Smooth muscle cell of the brain vasculature (primary cell): ENCODE measurements around the gene TTC12.

Experiments
- DNase-seq: peaks from one replicate; pipeline ENCODE4 v3.0.0-alpha.2; 2012; ENCODE audit warnings: low read depth, low spot score

The TTC12 gene

DNA sequence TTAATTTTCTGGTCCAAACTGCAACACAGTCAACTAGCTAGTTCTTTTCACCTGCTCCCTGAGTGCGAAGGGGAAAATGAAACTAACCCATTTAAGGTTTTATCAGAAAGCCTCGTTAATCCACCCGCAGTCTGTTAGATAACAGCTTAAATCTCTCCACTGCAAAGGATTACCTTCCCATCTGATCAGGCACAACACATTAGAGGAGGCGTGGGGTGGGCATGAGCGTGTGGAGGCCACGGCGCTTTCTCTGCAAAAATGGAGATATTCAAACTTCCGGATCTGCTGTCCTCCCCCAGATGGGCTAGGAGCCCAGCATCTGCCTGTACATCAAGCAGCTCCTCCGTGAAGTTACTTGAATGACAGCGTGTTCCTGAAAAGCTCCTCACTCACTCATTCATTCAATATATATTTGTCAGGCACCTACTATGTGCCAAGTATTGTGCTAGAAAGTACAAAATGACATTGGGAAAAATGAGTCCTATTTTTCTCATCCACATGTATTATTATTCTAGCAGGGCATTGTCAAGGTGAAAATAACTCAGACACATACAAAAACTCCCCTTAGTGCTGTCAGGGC, 59.7 kb downstream of the TTC12 start:
- DNase-seq = no peak

GRCh38 chr11:113375402-113375801, 61.0 kb downstream of the TTC12 start:
- no peak for DNase-seq

DNA sequence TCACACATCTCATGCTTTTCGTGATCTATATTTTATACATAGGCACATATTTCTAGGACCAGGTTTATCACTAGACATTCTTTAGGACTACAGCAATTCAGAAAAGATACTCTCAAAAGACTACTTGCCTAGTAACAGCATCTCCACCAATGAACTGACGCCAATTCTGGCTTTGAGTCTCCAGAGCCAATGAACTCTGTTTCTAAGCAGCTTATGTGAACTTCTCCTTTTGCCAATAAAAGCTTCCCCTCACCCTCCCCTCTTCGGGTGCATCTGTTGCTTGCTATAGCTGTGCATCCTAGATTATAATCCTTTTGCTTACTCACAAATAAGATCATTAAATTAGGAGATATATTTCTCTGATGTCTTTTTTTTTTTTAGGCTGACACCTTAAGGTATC, 61.8 kb downstream of the TTC12 start:
- no peak for DNase-seq

DNA sequence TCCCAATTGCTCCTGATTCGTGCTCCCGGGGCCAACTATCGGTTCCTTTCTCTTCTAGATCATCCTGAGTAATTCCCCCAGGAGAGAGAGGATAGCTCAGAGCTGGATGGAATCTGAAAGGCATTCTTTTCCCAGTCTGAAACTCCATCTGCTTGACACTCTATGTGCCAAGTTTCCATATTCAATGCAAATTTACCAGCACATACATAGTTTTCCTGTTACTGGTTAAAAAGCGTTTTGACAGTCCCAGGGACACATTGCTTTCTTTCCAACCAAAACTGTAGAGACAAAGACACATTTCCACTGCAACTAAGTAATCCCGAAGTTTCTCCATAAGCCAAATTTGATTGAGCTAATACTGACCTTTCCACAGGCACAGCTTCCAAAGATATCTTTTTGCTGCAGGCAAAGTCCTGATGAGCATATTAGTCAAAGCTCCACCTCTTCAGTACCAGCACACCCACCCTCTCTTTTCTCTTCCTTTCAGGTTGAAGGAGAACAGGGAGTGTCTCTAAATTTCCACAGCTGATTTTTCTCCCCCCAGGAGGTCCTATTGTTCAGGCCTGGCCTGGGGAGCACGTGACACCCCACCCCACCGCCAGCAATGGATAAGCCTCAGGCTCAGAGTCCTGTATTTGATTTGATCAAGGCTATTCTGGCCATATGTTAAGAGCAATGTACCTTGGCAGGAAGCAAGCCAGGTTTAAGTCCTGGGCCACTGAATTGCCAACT, 63.5 kb downstream of the TTC12 start:
- no peak for DNase-seq

- DNase-seq = no peak
Observed at GRCh38 chr11:113378692-113379091, 64.3 kb downstream of the TTC12 start.

DNA sequence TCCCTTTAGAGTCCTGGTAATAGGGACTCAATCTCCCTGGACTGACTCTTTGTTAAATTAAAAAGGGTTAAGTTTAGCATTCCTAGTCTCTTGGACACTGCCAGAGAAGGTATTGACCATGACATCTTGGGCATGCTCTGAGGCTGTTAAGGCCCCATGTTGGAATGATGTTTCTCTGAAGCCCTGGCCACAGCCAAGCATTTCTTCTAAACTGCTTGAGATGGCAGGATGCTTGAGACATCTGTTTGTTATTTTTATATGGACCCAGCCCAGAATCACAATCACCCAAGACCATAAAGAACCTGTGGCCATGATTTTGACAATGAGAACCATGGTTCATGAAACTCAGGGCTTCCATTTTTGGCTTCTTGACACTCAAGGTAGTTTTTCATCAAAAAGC, 67.7 kb downstream of the TTC12 start:
- no peak for DNase-seq

DNA sequence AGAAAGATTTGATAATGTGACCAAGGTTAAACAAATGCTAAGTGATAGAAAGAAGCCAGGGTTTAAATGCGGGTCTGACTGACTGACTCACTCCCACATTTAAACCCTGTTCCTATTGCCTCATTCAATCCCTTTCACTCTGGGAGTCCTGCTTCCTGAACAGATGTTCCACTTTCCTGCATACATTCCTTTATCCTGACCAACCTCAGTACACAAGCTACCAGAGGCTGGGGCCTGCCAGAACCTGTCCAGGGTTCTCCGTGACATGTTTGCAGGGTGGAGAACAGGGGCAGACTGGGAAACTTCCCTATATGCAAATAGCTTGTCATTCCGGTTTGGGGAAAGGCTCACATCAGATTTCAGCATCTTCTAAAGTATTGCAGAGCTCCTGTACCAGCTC, 70.2 kb downstream of the TTC12 start:
- peak; percentile 13 for DNase-seq

GRCh38 chr11:113385749-113386148, 71.4 kb downstream of the TTC12 start:
- DNase-seq = no peak

DNA sequence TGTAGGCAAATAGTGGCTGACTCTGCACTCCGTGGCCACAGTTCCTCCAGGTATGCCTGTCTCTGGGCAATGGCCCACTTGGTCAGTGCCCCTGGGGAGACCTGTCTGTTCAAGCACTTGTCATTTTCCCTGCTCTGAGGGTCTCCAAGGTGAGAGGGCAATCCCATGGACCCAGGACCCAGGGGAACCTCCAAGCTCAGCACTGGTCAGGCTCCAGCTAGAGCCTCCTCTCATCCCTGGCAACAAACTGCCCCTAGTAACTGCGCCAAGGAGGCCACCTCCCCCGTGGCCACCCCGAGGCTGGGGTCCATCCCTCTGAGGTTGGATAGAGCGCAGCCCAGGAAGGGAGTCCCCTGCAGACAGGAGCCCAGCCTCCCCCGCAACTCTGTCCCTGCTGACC, 72.5 kb downstream of the TTC12 start:
- no peak for DNase-seq

- no peak for DNase-seq
Observed at GRCh38 chr11:113387605-113388211, 73.3 kb downstream of the TTC12 start, which contains the start of gene ANKK1. Gene ANKK1, plus strand, starts transcription at chr11:113387779. Its CDS starts 106 bp downstream, at chr11:113387885.

GRCh38 chr11:113389272-113389671, 74.9 kb downstream of the TTC12 start:
- no peak for DNase-seq

DNA sequence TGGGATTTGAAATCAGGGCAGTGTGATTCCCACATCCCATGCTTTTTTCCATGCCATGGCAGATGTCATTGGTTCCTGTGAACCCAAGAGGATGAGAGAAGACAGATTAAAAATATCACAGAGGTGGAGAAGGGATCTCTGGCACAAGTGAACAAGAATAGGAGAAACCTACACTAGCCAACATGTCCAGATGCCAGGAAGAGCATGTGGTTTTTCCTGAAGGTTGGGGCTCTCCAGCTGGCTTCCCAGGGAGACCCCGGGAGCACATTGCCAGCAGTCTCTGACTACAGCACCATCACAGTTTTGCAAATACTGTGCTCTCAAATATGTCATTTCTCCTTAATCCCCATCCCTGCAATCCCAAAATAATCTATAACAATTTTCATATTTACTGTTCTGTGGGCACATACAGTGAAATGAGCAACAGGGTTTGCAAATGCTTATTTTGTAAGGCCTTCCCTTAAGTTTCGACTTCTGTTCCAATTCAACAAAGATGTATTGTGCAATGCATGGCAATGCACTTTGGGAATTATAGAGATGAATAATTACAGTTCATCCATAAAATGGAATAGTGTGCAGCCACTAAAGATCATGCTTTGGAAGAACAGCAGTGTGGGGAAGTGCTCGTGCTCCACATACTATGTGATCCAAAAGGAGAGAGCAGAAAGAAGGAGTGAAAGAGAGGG, 78.0 kb downstream of the TTC12 start:
- no peak for DNase-seq

DNA sequence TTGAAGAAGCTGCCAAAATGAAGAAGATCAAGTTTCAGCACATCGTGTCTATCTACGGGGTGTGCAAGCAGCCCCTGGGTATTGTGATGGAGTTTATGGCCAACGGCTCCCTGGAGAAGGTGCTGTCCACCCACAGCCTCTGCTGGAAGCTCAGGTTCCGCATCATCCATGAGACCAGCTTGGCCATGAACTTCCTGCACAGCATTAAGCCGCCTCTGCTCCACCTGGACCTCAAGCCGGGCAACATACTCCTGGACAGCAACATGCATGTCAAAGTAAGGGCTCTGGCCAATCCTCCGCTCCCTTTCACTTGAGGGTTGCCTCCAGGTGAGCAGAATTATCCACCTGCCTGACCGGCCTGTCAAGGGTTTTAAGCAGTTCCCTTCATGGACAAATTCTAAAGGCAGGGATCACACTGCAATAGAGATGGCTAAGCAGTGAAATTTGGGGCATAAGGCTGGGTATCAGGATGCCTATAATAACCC, 79.2 kb downstream of the TTC12 start:
- DNase-seq = no peak

- no peak for DNase-seq
Observed at GRCh38 chr11:113394919-113395318, 80.5 kb downstream of the TTC12 start.

- no peak for DNase-seq
Observed at GRCh38 chr11:113395782-113396336, 81.5 kb downstream of the TTC12 start.

GRCh38 chr11:113396690-113397089, 82.3 kb downstream of the TTC12 start:
- no peak for DNase-seq

DNA sequence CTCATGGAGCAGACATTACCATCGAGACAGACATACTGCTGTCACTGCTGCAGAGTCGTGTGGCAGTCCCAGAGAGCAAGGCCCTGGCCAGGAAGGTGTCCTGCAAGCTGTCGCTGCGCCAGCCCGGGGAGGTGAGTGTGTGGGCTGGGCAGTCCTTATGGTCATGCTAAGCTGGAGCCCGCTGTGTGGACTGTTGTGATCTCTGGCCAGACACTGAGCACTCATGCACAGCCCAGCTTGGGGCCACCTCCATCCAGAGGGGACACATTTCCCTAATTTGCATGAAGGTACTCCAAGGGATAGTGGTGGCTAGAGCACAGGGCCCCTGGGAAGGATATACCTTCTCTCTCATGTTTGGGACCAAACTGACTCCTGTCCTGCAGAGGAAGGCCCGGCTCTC, 82.8 kb downstream of the TTC12 start:
- DNase-seq = no peak

DNA sequence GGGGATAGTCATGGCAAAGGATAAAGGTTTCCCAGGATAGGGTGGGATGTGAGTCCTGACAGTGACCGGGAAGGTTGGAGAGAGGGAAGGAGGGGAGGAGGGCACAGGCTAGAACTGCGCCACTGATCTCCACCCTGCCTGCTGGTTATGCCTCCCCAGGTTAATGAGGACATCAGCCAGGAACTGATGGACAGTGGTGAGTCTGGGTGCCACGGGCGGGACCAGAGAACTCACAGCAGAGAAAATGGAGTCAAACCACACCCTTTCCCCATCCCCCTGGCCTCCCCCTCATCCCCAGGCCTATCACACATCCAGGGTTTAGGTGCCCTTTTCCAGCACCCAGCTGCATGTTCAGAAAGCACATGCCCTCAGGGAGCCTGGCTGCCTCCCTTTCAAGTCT, 83.4 kb downstream of the TTC12 start:
- no peak for DNase-seq

DNA sequence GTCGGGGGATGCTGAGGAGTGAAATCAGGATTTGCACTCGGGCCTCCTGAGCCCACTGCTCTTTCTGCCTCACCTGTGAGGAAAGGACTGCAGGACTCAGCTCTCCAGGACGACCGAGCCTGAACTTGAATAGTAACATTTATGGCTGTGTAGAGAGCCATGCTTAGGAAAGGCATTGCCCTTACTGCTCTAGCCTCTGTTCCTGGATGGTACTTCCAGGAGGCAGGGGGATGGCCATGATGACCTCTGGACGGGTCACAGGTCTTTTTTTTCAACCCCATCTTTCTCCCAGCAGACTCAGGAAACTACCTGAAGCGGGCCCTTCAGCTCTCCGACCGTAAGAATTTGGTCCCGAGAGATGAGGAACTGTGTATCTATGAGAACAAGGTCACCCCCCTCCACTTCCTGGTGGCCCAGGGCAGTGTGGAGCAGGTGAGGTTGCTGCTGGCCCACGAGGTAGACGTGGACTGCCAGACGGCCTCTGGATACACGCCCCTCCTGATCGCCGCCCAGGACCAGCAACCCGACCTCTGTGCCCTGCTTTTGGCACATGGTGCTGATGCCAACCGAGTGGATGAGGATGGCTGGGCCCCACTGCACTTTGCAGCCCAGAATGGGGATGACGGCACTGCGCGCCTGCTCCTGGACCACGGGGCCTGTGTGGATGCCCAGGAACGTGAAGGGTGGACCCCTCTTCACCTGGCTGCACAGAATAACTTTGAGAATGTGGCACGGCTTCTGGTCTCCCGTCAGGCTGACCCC, 84.5 kb downstream of the TTC12 start:
- no peak for DNase-seq

GRCh38 chr11:113400631-113401230, 86.3 kb downstream of the TTC12 start:
- no peak for DNase-seq

DNA sequence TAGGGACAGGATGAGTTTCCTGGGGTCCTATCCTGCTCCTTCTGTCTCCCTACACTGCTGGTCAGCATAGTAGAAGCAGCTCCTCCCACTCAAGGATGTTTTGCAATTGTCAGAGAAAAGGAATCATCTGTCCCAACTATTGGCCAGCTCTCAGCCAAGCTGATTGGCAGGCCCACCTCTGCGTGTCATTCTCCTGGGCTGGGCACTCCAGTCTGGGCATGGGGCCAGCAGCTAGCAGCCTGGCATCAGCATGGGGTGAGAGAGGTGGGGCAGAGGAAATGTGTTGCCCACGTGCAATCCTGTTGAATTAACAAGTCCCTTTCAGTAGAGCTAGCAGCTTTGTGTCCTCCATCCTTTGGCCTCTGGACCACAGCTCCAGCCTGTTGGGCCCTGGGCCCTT, 87.3 kb downstream of the TTC12 start:
- no peak for DNase-seq
